ENCODE results near the gene SMG6. TPM values are rescaled to one million over a fixed set of nuclear protein-coding genes. Genes with fewer than 3 reads are reported as not detected.
A peak's percentile ranks its signal among the peaks of the same experiment; 100 is the strongest.

The SMG6 gene
- total RNA-seq, 1 experiment from 2014 or later: 28.6 TPM

GRCh38 chr17:2094891-2095535 lies 208.6 kb downstream of the SMG6 start:
- no peaks in the 10 kb centered on the region; a peak in 1 of 5 replicates for H3K9me3 Mint-ChIP-seq

More at GRCh38 chr17:2094891-2095535, 208.6 kb downstream of the SMG6 start:
- no CpG with 5 or more reads among the region's 12 CpGs for WGBS (ENCODE audit: extremely low coverage, insufficient read length, low lambda C conversion rate)
- Histone ChIP-seq H3K9me3 (ENCODE audit: control insufficient read depth, low read depth, low read length) (no peaks in the 10 kb centered on the region), H3K14ac (ENCODE audit: insufficient read depth, low read length) (no peak overlapping the region), H3K23ac (ENCODE audit: insufficient read length, low read depth, low read length) (no peak overlapping the region), H4K20me1 (ENCODE audit: control insufficient read depth, insufficient read depth, insufficient read length) (no peaks in the 10 kb centered on the region), H2BK12ac (ENCODE audit: insufficient read length, low read depth, low read length) (no peak overlapping the region), H3K79me2 (ENCODE audit: insufficient read depth, low read length) (no peaks in the 10 kb centered on the region), H3K56ac (ENCODE audit: insufficient read length, low read depth, low read length) (no peak overlapping the region), H4K91ac (ENCODE audit: insufficient read length, low read depth, low read length) (no peak overlapping the region), H2BK120ac (ENCODE audit: low read depth, low read length, poor library complexity, severe bottlenecking) (no peak overlapping the region), H3K23me2 (ENCODE audit: insufficient read length, low read depth, low read length, poor library complexity, severe bottlenecking) (no peaks in the 10 kb centered on the region), H2BK5ac (ENCODE audit: insufficient read length, low read length) (no peak overlapping the region), H4K8ac (replicated peaks; ENCODE audit: insufficient read length, low read depth, low read length) (no peak overlapping the region), H3K18ac (ENCODE audit: insufficient read length, low read depth, low read length) (no peak overlapping the region), H3K4me1 (ENCODE audit: insufficient read depth, low read length) (peaks cover 6% of the 10 kb centered on the region; the same call in 1 of the 2 replicates), H3K27ac (ENCODE audit: insufficient read length, low read depth, low read length) (no peak overlapping the region), H3K4ac (ENCODE audit: low read depth, low read length) (no peak overlapping the region), H3K27me3 (ENCODE audit: insufficient read depth, low read length) (no peaks in the 10 kb centered on the region), H2BK15ac (ENCODE audit: low read depth, low read length) (no peak overlapping the region), H3K9ac (ENCODE audit: extremely low read depth, insufficient read length, low read length) (no peak overlapping the region), H2BK20ac (ENCODE audit: low read depth, low read length, poor library complexity, severe bottlenecking) (no peak overlapping the region), H3K79me1 (ENCODE audit: insufficient read depth, low read depth, low read length, poor library complexity, severe bottlenecking) (no peaks in the 10 kb centered on the region), H3K4me2 (ENCODE audit: insufficient read depth, insufficient read length, low read length) (no peak overlapping the region), H2AK5ac (ENCODE audit: insufficient read length, low read length) (no peak overlapping the region), H4K5ac (ENCODE audit: insufficient read length, low read depth, low read length) (no peak overlapping the region), H2AFZ (ENCODE audit: low read length) (no peak overlapping the region), H3T11ph (ENCODE audit: low read length) (no peak overlapping the region)
- peak overlapping the region; percentile 46 to 79 (median 55); a peak in 5 of 7 replicates for H3K27ac Mint-ChIP-seq
- peaks cover 24 to 29% of the 10 kb centered on the region in 2 experiments for H3K4me1 Mint-ChIP-seq
- no peak overlapping the region for H3K4me3 Mint-ChIP-seq
- no peaks in the 10 kb centered on the region for H3K27me3 Mint-ChIP-seq (ENCODE audit: low read depth)
- TF ChIP-seq CTCF (conservative IDR thresholded peaks at IDR 0.05): peak; percentile 53
- DNase-seq: peak; percentile 50
- H3K36me3 Mint-ChIP-seq (ENCODE audit: insufficient read depth in 1 of 3, low read depth in 3 of 3): peaks cover 0 to 2% (median 0%) of the 10 kb centered on the region in 3 experiments; a peak in 1 of 7 replicates
